IMR-90 (cell line): ENCODE results near the gene STOML1. TPM values are rescaled to one million over a fixed set of nuclear protein-coding genes. Genes with fewer than 3 reads are reported as not detected.
A peak's percentile ranks its signal among the peaks of the same experiment; 100 is the strongest.

Source experiments
- ATAC-seq: fragments of 200-7000 bp; cut with Tn5 transposase; 2 replicates; pipeline ENCODE4 v1.9.1; 2020; ENCODE audit warnings: low read depth, mild to moderate bottlenecking, moderate library complexity
- BruUV-seq: library from RNA; stranded (reverse); fragments of 400-500 nt; replicated peaks from 2 replicates; lab custom pipeline; 2021; lab: Mats Ljungman, UMichigan
- CTCF ChIA-PET: fragments of 300-600 bp; formaldehyde crosslinking; extraction: SDS; loops from one replicate; lab custom pipeline; 2021; ENCODE audit warnings: antibody characterized with exemption; lab: Yijun Ruan, JAX
- POLR2A ChIA-PET: fragments of 300-600 bp; sonication (Branson Sonifier 250); formaldehyde crosslinking; loops from one replicate; lab custom pipeline; 2022; ENCODE audit warnings: antibody characterized with exemption; ENCODE audit not compliant: unreplicated experiment; lab: Charles Lee
- DNase-seq: peaks from one replicate; pipeline ENCODE4 v3.0.0; 2013
- H2AFZ ChIP-seq: replicated peaks from 2 replicates; pipeline ENCODE3; 2013; ENCODE audit warnings: low read length, mild to moderate bottlenecking; ENCODE audit not compliant: poor library complexity
- H2AK5ac ChIP-seq: 2 replicates; pipeline ENCODE4 v1.6.1; 2013; ENCODE audit warnings: low read depth, low read length, inconsistent platforms
- H2AK9ac ChIP-seq: replicated peaks from 2 replicates; pipeline ENCODE3; 2013; ENCODE audit warnings: mild to moderate bottlenecking, low read depth, low read length, moderate library complexity; ENCODE audit not compliant: poor library complexity
- H2BK120ac ChIP-seq: 2 replicates; pipeline ENCODE4 v1.6.1; 2013; ENCODE audit warnings: low read depth, low read length, inconsistent platforms
- H2BK15ac ChIP-seq: 3 replicates; pipeline ENCODE4 v1.6.1; 2013; ENCODE audit warnings: low read depth, low read length, inconsistent platforms
- H2BK20ac ChIP-seq: 2 replicates; pipeline ENCODE4 v1.6.1; 2013; ENCODE audit warnings: low read depth, mild to moderate bottlenecking, inconsistent platforms, low read length, moderate library complexity
- H2BK5ac ChIP-seq: 2 replicates; pipeline ENCODE4 v1.6.1; 2013; ENCODE audit warnings: mild to moderate bottlenecking, low read depth, low read length, inconsistent platforms; ENCODE audit not compliant: poor library complexity, severe bottlenecking
- H3K14ac ChIP-seq: replicated peaks from 2 replicates; pipeline ENCODE4 v1.6.1; 2013; ENCODE audit warnings: low read depth, low read length, inconsistent platforms
- H3K18ac ChIP-seq: 2 replicates; pipeline ENCODE4 v1.6.1; 2013; ENCODE audit warnings: low read depth, low read length, control low read depth
- H3K23ac ChIP-seq: 2 replicates; pipeline ENCODE4 v1.6.1; 2013; ENCODE audit warnings: low read depth, low read length, inconsistent platforms
- H3K27ac ChIP-seq: 2 replicates; pipeline ENCODE4 v1.5.1; 2013; ENCODE audit warnings: mild to moderate bottlenecking, control low read depth, low read length; ENCODE audit not compliant: insufficient read depth
- H3K27me3 ChIP-seq: 2 replicates; pipeline ENCODE4 v1.6.1; 2013; ENCODE audit warnings: low read length; ENCODE audit not compliant: control insufficient read depth, insufficient read depth
- H3K36me3 ChIP-seq: 2 replicates; pipeline ENCODE4 v1.6.1; 2013; ENCODE audit warnings: low read length, mixed read lengths; ENCODE audit not compliant: control insufficient read depth, insufficient read depth
- H3K4ac ChIP-seq: 2 replicates; pipeline ENCODE4 v1.6.1; 2013; ENCODE audit warnings: low read depth, low read length, inconsistent platforms
- H3K4me1 ChIP-seq: 2 replicates; pipeline ENCODE4 v1.6.1; 2013; ENCODE audit warnings: low read length, mixed read lengths; ENCODE audit not compliant: control insufficient read depth, insufficient read depth
- H3K4me2 ChIP-seq: 2 replicates; pipeline ENCODE4 v1.6.1; 2013; ENCODE audit warnings: low read depth, mild to moderate bottlenecking, control low read depth, low read length, moderate library complexity
- H3K4me3 ChIP-seq: 2 replicates; pipeline ENCODE4 v1.5.1; 2013; ENCODE audit warnings: low read depth, mild to moderate bottlenecking, control low read depth, low read length, moderate library complexity; ENCODE audit not compliant: insufficient read depth
- H3K56ac ChIP-seq: 2 replicates; pipeline ENCODE4 v1.6.1; 2013; ENCODE audit warnings: low read length, inconsistent platforms; ENCODE audit not compliant: insufficient read depth; ENCODE audit errors: extremely low read depth
- H3K79me1 ChIP-seq, 2 experiments: 2 replicates each; pipeline ENCODE4 v1.6.1; 2013; ENCODE audit warnings: low read length in 2 of 2, inconsistent platforms in 1 of 2, low read depth in 1 of 2
- H3K9ac ChIP-seq: 2 replicates; pipeline ENCODE4 v1.6.1; 2013; ENCODE audit warnings: low read depth, low read length, control low read depth
- H3K9me1 ChIP-seq: 2 replicates; pipeline ENCODE4 v1.6.1; 2013; ENCODE audit warnings: low read length, inconsistent platforms; ENCODE audit not compliant: insufficient read depth
- H3K9me3 ChIP-seq: 2 replicates; pipeline ENCODE4 v1.6.1; 2013; ENCODE audit warnings: low read length; ENCODE audit not compliant: control insufficient read depth, insufficient read depth
- H4K20me1 ChIP-seq: 2 replicates; pipeline ENCODE4 v1.6.1; 2013; ENCODE audit warnings: low read length, inconsistent platforms; ENCODE audit not compliant: insufficient read depth
- H4K5ac ChIP-seq: 2 replicates; pipeline ENCODE4 v1.6.1; 2013; ENCODE audit warnings: mild to moderate bottlenecking, low read depth, low read length, control low read depth
- H4K8ac ChIP-seq, 2 experiments: 2 replicates each; pipeline ENCODE4 v1.6.1; 2013; ENCODE audit warnings: low read depth in 2 of 2, low read length in 2 of 2, control low read depth in 1 of 2, inconsistent platforms in 1 of 2
- H4K91ac ChIP-seq: 2 replicates; pipeline ENCODE4 v1.6.1; 2013; ENCODE audit warnings: low read depth, low read length, inconsistent platforms; ENCODE audit not compliant: insufficient read depth
- BHLHE40 ChIP-seq: fragments of 150-350 bp; IDR thresholded peaks from 2 replicates; pipeline ENCODE4 v1.6.1; 2016; ENCODE audit warnings: mild to moderate bottlenecking, low read depth, low read length
- CEBPB ChIP-seq: IDR thresholded peaks from 2 replicates; pipeline ENCODE4 v1.6.1; 2012; ENCODE audit warnings: low read depth, low read length, improper control_type of control experiment
- CHD1 ChIP-seq: IDR thresholded peaks from 2 replicates; pipeline ENCODE4 v1.6.1; 2012; ENCODE audit warnings: low read depth, low read length, improper control_type of control experiment
- CTCF ChIP-seq: conservative IDR thresholded peaks from 2 replicates; pipeline ENCODE4 v1.5.1; 2012; ENCODE audit warnings: mild to moderate bottlenecking, low read depth, low read length, improper control_type of control experiment
- ELK1 ChIP-seq: fragments of 150-350 bp; IDR thresholded peaks from 2 replicates; pipeline ENCODE4 v1.6.1; 2016; ENCODE audit warnings: low read depth, mild to moderate bottlenecking, low read length, moderate library complexity, borderline replicate concordance
- FOS ChIP-seq: fragments of 150-350 bp; IDR thresholded peaks from 2 replicates; pipeline ENCODE4 v1.6.1; 2016; ENCODE audit warnings: low read depth, low read length
- MAFK ChIP-seq: IDR thresholded peaks from 2 replicates; pipeline ENCODE4 v1.6.1; 2012; ENCODE audit warnings: low read depth, low read length, improper control_type of control experiment
- MAZ ChIP-seq: IDR thresholded peaks from 2 replicates; pipeline ENCODE4 v1.6.1; 2012; ENCODE audit warnings: low read depth, mild to moderate bottlenecking, low read length, improper control_type of control experiment, moderate library complexity, borderline replicate concordance
- MXI1 ChIP-seq: IDR thresholded peaks from 2 replicates; pipeline ENCODE4 v1.6.1; 2012; ENCODE audit warnings: low read depth, mild to moderate bottlenecking, low read length, moderate library complexity, borderline replicate concordance
- NFE2L2 ChIP-seq: fragments of 150-350 bp; IDR thresholded peaks from 2 replicates; pipeline ENCODE4 v1.6.1; 2016; ENCODE audit warnings: low read depth, mild to moderate bottlenecking, low read length
- POLR2A ChIP-seq: IDR thresholded peaks from 2 replicates; pipeline ENCODE4 v1.6.1; 2012; ENCODE audit warnings: mild to moderate bottlenecking, low read depth, low read length
- RAD21 ChIP-seq: IDR thresholded peaks from 2 replicates; pipeline ENCODE4 v1.6.1; 2012; ENCODE audit warnings: low read length, improper control_type of control experiment
- RCOR1 ChIP-seq: IDR thresholded peaks from 2 replicates; pipeline ENCODE4 v1.6.1; 2012; ENCODE audit warnings: mild to moderate bottlenecking, low read length, improper control_type of control experiment; ENCODE audit not compliant: insufficient replicate concordance
- RFX5 ChIP-seq: IDR thresholded peaks from 2 replicates; pipeline ENCODE4 v1.8.0; 2012; ENCODE audit warnings: low read depth, mild to moderate bottlenecking, low read length, moderate library complexity
- SMC3 ChIP-seq: fragments of 150-350 bp; IDR thresholded peaks from 2 replicates; pipeline ENCODE4 v1.6.1; 2016; ENCODE audit warnings: low read depth, mild to moderate bottlenecking, antibody characterized with exemption, low read length, moderate library complexity
- USF2 ChIP-seq: fragments of 150-350 bp; IDR thresholded peaks from 2 replicates; pipeline ENCODE4 v1.6.1; 2017; ENCODE audit warnings: mild to moderate bottlenecking, antibody characterized with exemption, low read length, low read depth
- WGBS, 2 experiments: methylation state at CpG; one replicate each; pipeline versions ENCODE4 v1.1.5 to v1.1.7; 2013; ENCODE audit warnings: missing lambda C conversion rate in 2 of 2; ENCODE audit not compliant: insufficient read length in 1 of 2; ENCODE audit errors: extremely low coverage in 2 of 2; 5-methylcytosine and 5-hydroxymethylcytosine counted together
- dilution Hi-C: fragments of 300-500 bp; cut with HindIII; formaldehyde crosslinking; loops from one replicate; pipeline ENCODE4 v1.14.3; 2018; ENCODE audit warnings: low sequenced_read_pairs; ENCODE audit not compliant: unreplicated experiment
- in situ Hi-C: fragments of 300-500 bp; cut with MboI; formaldehyde crosslinking; loops from 3 replicates; pipeline ENCODE4 v1.14.3; 2019; ENCODE audit warnings: low sequenced_read_pairs, inconsistent platforms, mixed read lengths
- intact Hi-C: fragments of 100-400 bp; cut with micrococcal nuclease; formaldehyde crosslinking; loops from 2 replicates; pipeline ENCODE4 v1.10.0; 2022
- polyA plus RNA-seq, 3 experiments: library from polyadenylated mRNA; depleted of rRNA; stranded (reverse); fragments of >200 nt; gene quantifications; 2 replicates each; pipeline ENCODE4 v1.2.3, GENCODE V29; 2012; ENCODE audit warnings: low replicate concordance in 1 of 3
- total RNA-seq: library from RNA; depleted of rRNA; stranded (reverse); fragments of >200 nt; gene quantifications from 2 replicates; pipeline ENCODE4 v1.2.3, GENCODE V29; 2012

The STOML1 gene
- total and polyA plus RNA-seq, 2 of the 4 experiments (the other 2 are of a cell fraction): 11.8 to 21.2 TPM

GRCh38 chr15:73942751-73943270 is 49.3 kb downstream of the STOML1 start:
- in situ Hi-C loops: no loop called here
- no CpG with 5 or more reads among the region's 6 CpGs for WGBS, 2 experiments

More at GRCh38 chr15:73942751-73943270, 49.3 kb downstream of the STOML1 start:
- no TSS peak for BruUV-seq
- H3K9me3 ChIP-seq: no peaks in the 10 kb centered on the region
- H3K27me3 ChIP-seq: no peaks in the 10 kb centered on the region
- peak overlapping the region; percentile 98; the same call in 1 of the 3 replicates for H2BK15ac ChIP-seq
- POLR2A ChIA-PET: no interaction called here
- peak overlapping the region; percentile 98; the same call in 1 of the 2 replicates for H2BK20ac ChIP-seq
- peak overlapping the region; percentile 100 for H3K4ac ChIP-seq
- no peak overlapping the region for H3K9ac ChIP-seq
- H4K20me1 ChIP-seq: no peaks in the 10 kb centered on the region
- intact Hi-C loops (no loop called here), dilution Hi-C loops (no loop called here)
- no peak overlapping the region for H3K56ac ChIP-seq
- no peak overlapping the region for H3K18ac ChIP-seq
- peak overlapping the region; percentile 98 to 100; a peak in 1 of 4 replicates for H4K8ac ChIP-seq
- DNase-seq (no peak), ATAC-seq (no peak)
- no peak overlapping the region for H3K4me3 ChIP-seq
- peaks cover 20% of the 10 kb centered on the region for H3K9me1 ChIP-seq
- H3K27ac ChIP-seq: no peak overlapping the region
- no peak for TF ChIP-seq CEBPB
- no peak for TF ChIP-seq MAFK
- no peak for TF ChIP-seq POLR2A
- TF ChIP-seq SMC3: no peak
- no peak for TF ChIP-seq MXI1
- no peak for TF ChIP-seq RAD21
- no peak for TF ChIP-seq BHLHE40
- TF ChIP-seq FOS: no peak
- TF ChIP-seq NFE2L2: no peak
- no peak for TF ChIP-seq RFX5
- TF ChIP-seq CTCF: no peak
- no peak for TF ChIP-seq USF2
- TF ChIP-seq CHD1: no peak
- TF ChIP-seq RCOR1: no peak
- no peak for TF ChIP-seq ELK1
- TF ChIP-seq MAZ: no peak
- H3K4me2 ChIP-seq: no peak overlapping the region
- H3K23ac ChIP-seq: peak overlapping the region; percentile 17; the same call in 1 of the 2 replicates
- H2AFZ ChIP-seq: no peak overlapping the region
- peak overlapping the region; percentile 99; the same call in 1 of the 2 replicates for H2BK120ac ChIP-seq
- H2BK5ac ChIP-seq: peak overlapping the region; percentile 23
- peaks cover 40% of the 10 kb centered on the region for H3K36me3 ChIP-seq
- H2AK5ac ChIP-seq: peak overlapping the region; percentile 100; the same call in 1 of the 2 replicates
- peaks cover 39 to 72% of the 10 kb centered on the region in 2 experiments for H3K79me1 ChIP-seq
- peak overlapping the region; percentile 22; the same call in 1 of the 2 replicates for H3K14ac ChIP-seq
- CTCF ChIA-PET: no interaction called here
- H2AK9ac ChIP-seq: peak overlapping the region; percentile 98
- H4K5ac ChIP-seq: peak overlapping the region; percentile 17; the same call in 1 of the 2 replicates
- peak overlapping the region; percentile 98 for H4K91ac ChIP-seq
- H3K4me1 ChIP-seq: peaks cover 34% of the 10 kb centered on the region
